ENCODE measurements around the gene UAP1L1. TPM values are rescaled to one million over a fixed set of nuclear protein-coding genes. Genes with fewer than 3 reads are reported as not detected.
"Not testable (repeated sequence)": the region's sequence is repeated elsewhere in the genome, so short reads cannot be mapped to it uniquely, and the experiment has no call there.

The UAP1L1 gene
- total and polyA plus RNA-seq, 12 donors, result 3.4 to 24.3 (median 8.5) TPM

- no peak for TF ChIP-seq CTCF (IDR thresholded peaks at IDR 0.05)
- H3K27ac ChIP-seq, result peak overlapping the region in 2 of 10 donors; percentile 9 to 83
Measured at GRCh38 chr9:137032858-137033257, 44.5 kb upstream of the UAP1L1 start.

GRCh38 chr9:137033481-137033880 is 43.8 kb upstream of the UAP1L1 start:
- H3K4me3 ChIP-seq, result peak overlapping the region in 5 of 10 donors; percentile 8 to 68 (median 18)
- peaks cover 0 to 14% (median under 1%) of the 10 kb centered on the region in 9 donors for H3K36me3 ChIP-seq
- intact Hi-C loops (cut with DNase I), result loop anchor here in 3 of 10 donors (2.0 to 5.0 kb wide), 3 partner anchors 86 to 246 kb away; partner anchors contain the start of gene C8G (in 2 of the 3)
- not testable (repeated sequence) for H3K27me3 ChIP-seq, DNase-seq, H3K9me3 ChIP-seq, ATAC-seq
- H3K4me1 ChIP-seq, result peaks cover 8 to 59% (median 25%) of the 10 kb centered on the region in 9 donors
- H3K27ac ChIP-seq, result peak overlapping the region in 1 of 10 donors; percentile 83
- 90 to 96% methylated on average over 5 of the region's 5 CpGs for WGBS, 2 donors

More at GRCh38 chr9:137032858-137033257, 44.5 kb upstream of the UAP1L1 start:
- Histone ChIP-seq H3K9me3 (no peaks in the 10 kb centered on the region), H3K4me1 (peaks cover 10 to 61% (median 27%) of the 10 kb centered on the region in 9 donors), H3K27me3 (no peaks in the 10 kb centered on the region), H3K4me3 (peak overlapping the region in 5 of 10 donors; percentile 8 to 68 (median 18)), H3K36me3 (peaks cover 0 to 9% (median 0%) of the 10 kb centered on the region in 9 donors)
- DNase-seq (peak; percentile 45 to 69), ATAC-seq (peak in 4 of 8 donors; percentile 9 to 36 (median 14))
- WGBS, 2 donors, result 83 to 89% methylated on average over 10 of the region's 10 CpGs
- intact Hi-C loops (cut with DNase I), result loop anchor here in 3 of 10 donors (2.0 to 5.0 kb wide), 3 partner anchors 86 to 246 kb away; partner anchors contain the start of gene C8G (in 2 of the 3)

GRCh38 chr9:137034039-137034708 is 43.1 kb upstream of the UAP1L1 start:
- no peaks in the 10 kb centered on the region for H3K27me3 ChIP-seq
- DNase-seq (no peak), ATAC-seq (no peak)
- no peak for TF ChIP-seq CTCF (IDR thresholded peaks at IDR 0.05)
- peak overlapping the region in 2 of 10 donors; percentile 6 to 83 for H3K27ac ChIP-seq
- H3K9me3 ChIP-seq, result no peaks in the 10 kb centered on the region
- 60 to 67% methylated on average over 15 of the region's 15 CpGs for WGBS, 2 donors
- peak overlapping the region in 3 of 10 donors; percentile 18 to 68 (median 27) for H3K4me3 ChIP-seq
- intact Hi-C loops (cut with DNase I), result loop anchor here in 8 of 10 donors (2.0 to 5.0 kb wide), 6 partner anchors 85 to 249 kb away; partner anchors contain the start of gene C8G (in 2 of the 8)
- H3K36me3 ChIP-seq, result peaks cover 0 to 21% (median 7%) of the 10 kb centered on the region in 9 donors
- H3K4me1 ChIP-seq, result peaks cover 6 to 52% (median 18%) of the 10 kb centered on the region in 9 donors

GRCh38 chr9:137034709-137035506 is 42.4 kb upstream of the UAP1L1 start:
- peak; percentile 88 to 95 (median 93) for TF ChIP-seq CTCF (IDR thresholded peaks at IDR 0.05)
- DNase-seq (peak; percentile 76 to 86), ATAC-seq (peak; percentile 67 to 89 (median 79))
- Histone ChIP-seq H3K9me3 (no peaks in the 10 kb centered on the region), H3K27ac (peak overlapping the region in 2 of 10 donors; percentile 6 to 83), H3K4me1 (peaks cover 6 to 45% (median 11%) of the 10 kb centered on the region in 9 donors), H3K27me3 (no peaks in the 10 kb centered on the region), H3K4me3 (peak overlapping the region in 1 of 10 donors; percentile 15), H3K36me3 (peaks cover 0 to 28% (median 13%) of the 10 kb centered on the region in 9 donors)
- intact Hi-C loops (cut with DNase I), result loop anchor here (1.0 to 5.0 kb wide), 7 partner anchors 86 to 250 kb away; partner anchors contain the start of gene C8G (in 4 of the 10)
- 23 to 27% methylated on average over 24 of the region's 24 CpGs for WGBS, 2 donors

All from heart right ventricle (tissue), 16 donors.